Esophagus muscularis mucosa (tissue), 4 donors: ENCODE data around the gene LHCGR. TPM values are rescaled to one million over a fixed set of nuclear protein-coding genes. Genes with fewer than 3 reads are reported as not detected.

Experiments
- DNase-seq: peaks from one replicate; pipeline ENCODE4 v3.0.0-alpha.2; 2017; ENCODE audit errors: extremely low spot score
- H3K27ac ChIP-seq, 4 donors: fragments of 200-600 bp; sonication (generic); replicated peaks in 1 of 4; 1 replicate in 3 of 4; 2 replicates in 1 of 4; pipeline ENCODE4 v1.5.1; 2016 to 2019; ENCODE audit warnings: mild to moderate bottlenecking in 1 of 4
- H3K27me3 ChIP-seq, 4 donors: fragments of 200-600 bp; sonication (generic); one replicate each; pipeline versions ENCODE4 v1.5.1 to v1.6.0; 2016 to 2019
- H3K36me3 ChIP-seq, 4 donors: fragments of 200-600 bp; sonication (generic); one replicate each; pipeline ENCODE4 v1.5.1; 2016 to 2019
- H3K4me1 ChIP-seq, 4 donors: fragments of 200-600 bp; sonication (generic); one replicate each; pipeline ENCODE4 v1.5.1; 2016 to 2019
- H3K4me3 ChIP-seq, 4 donors: fragments of 200-600 bp; sonication (generic); 1 replicate in 2 of 4; 2 replicates in 2 of 4; pipeline ENCODE4 v1.5.1; 2016 to 2019; ENCODE audit warnings: mild to moderate bottlenecking in 4 of 4, moderate library complexity in 1 of 4
- H3K9me3 ChIP-seq, 4 donors: fragments of 200-600 bp; sonication (generic); 1 replicate in 3 of 4; 2 replicates in 1 of 4; pipeline ENCODE4 v1.5.1; 2016 to 2019
- CTCF ChIP-seq, 3 experiments: fragments of 200-600 bp in 2 of 3; fragments of 450-650 bp in 1 of 3; sonication (generic) in 2 of 3; IDR thresholded peaks; one replicate each; pipeline ENCODE4 v1.5.1; 2017 to 2019; ENCODE audit warnings: antibody characterized with exemption in 3 of 3, mild to moderate bottlenecking in 2 of 3, moderate library complexity in 1 of 3
- EP300 ChIP-seq: sonication (generic); formaldehyde crosslinking; IDR thresholded peaks from one replicate; pipeline ENCODE4 v1.6.1; 2017; ENCODE audit warnings: antibody characterized with exemption
- POLR2A ChIP-seq: fragments of 450-650 bp; IDR thresholded peaks from one replicate; pipeline ENCODE4 v1.6.1; 2017; ENCODE audit warnings: antibody characterized with exemption, moderate library complexity, mild to moderate bottlenecking, low read depth
- POLR2AphosphoS5 ChIP-seq, 2 donors: sonication (generic); formaldehyde crosslinking; IDR thresholded peaks; one replicate each; pipeline ENCODE4 v1.6.1; 2017; ENCODE audit warnings: antibody characterized with exemption in 2 of 2
- WGBS: methylation state at CpG from one replicate; pipeline ENCODE4 v1.1.5; 2018; 5-methylcytosine and 5-hydroxymethylcytosine counted together
- intact Hi-C: fragments of 100-400 bp; cut with DNase I; formaldehyde crosslinking; loops from one replicate; pipeline ENCODE4 v1.15.1; 2023
- total RNA-seq, 4 donors: library from RNA; depleted of rRNA; stranded (reverse); fragments of >200 nt; gene quantifications; one replicate each; pipeline versions ENCODE4 v1.1.0 to v1.2.1, GENCODE V29; 2016

Gene LHCGR
- total RNA-seq, 4 donors from 2014 or later = 0.65 to 4.6 (median 2.8) TPM

GRCh38 chr2:48727560-48727959 is 28.0 kb downstream of the LHCGR start:
- TF ChIP-seq CTCF (IDR thresholded peaks at IDR 0.05) (no peak), POLR2A (no peak), POLR2AphosphoS5 (IDR thresholded peaks at IDR 0.05) (no peak), EP300 (no peak)
- H3K27ac ChIP-seq = peak overlapping the region; percentile 40 to 71 (median 67)
- WGBS = 76% methylated on average over 2 of the region's 2 CpGs
- intact Hi-C loops = loop anchor here (2.0 kb wide), 1 partner anchor 127 kb away; no protein-coding TSS in a partner anchor
- no peaks in the 10 kb centered on the region for H3K27me3 ChIP-seq
- H3K9me3 ChIP-seq = no peaks in the 10 kb centered on the region
- H3K4me1 ChIP-seq = peaks cover 15 to 53% (median 43%) of the 10 kb centered on the region in 4 donors
- H3K4me3 ChIP-seq = no peak overlapping the region
- no peak for DNase-seq
- no peaks in the 10 kb centered on the region for H3K36me3 ChIP-seq

GRCh38 chr2:48725696-48726494 is 29.6 kb downstream of the LHCGR start:
- TF ChIP-seq EP300 (no peak), POLR2A (no peak), CTCF (IDR thresholded peaks at IDR 0.05) (no peak), POLR2AphosphoS5 (IDR thresholded peaks at IDR 0.05) (no peak)
- Histone ChIP-seq H3K9me3 (no peaks in the 10 kb centered on the region), H3K36me3 (no peaks in the 10 kb centered on the region), H3K4me3 (no peak overlapping the region), H3K27me3 (no peaks in the 10 kb centered on the region), H3K4me1 (peaks cover 15 to 61% (median 50%) of the 10 kb centered on the region in 4 donors), H3K27ac (peak overlapping the region; percentile 36 to 71 (median 67))
- no peak for DNase-seq
- WGBS = 67% methylated on average over 7 of the region's 7 CpGs
- intact Hi-C loops = loop anchor here (2.0 kb wide), 1 partner anchor 125 kb away; no protein-coding TSS in a partner anchor

- H3K36me3 ChIP-seq = no peaks in the 10 kb centered on the region
- peak overlapping the region in 3 of 4 donors; percentile 18 to 71 (median 67) for H3K27ac ChIP-seq
- H3K27me3 ChIP-seq = no peaks in the 10 kb centered on the region
- 59% methylated on average over 2 of the region's 2 CpGs for WGBS
- DNase-seq = no peak
- no peaks in the 10 kb centered on the region for H3K9me3 ChIP-seq
- intact Hi-C loops = no loop called here
- H3K4me1 ChIP-seq = peaks cover 15 to 66% (median 58%) of the 10 kb centered on the region in 4 donors
- H3K4me3 ChIP-seq = no peak overlapping the region
- TF ChIP-seq POLR2AphosphoS5 (IDR thresholded peaks at IDR 0.05) (no peak), CTCF (IDR thresholded peaks at IDR 0.05) (no peak), POLR2A (no peak), EP300 (no peak)
These were observed 31.2 kb downstream of the LHCGR start for GRCh38 chr2:48724278-48724677.

- DNase-seq = no peak
- Histone ChIP-seq H3K36me3 (no peaks in the 10 kb centered on the region), H3K4me1 (peaks cover 6 to 64% (median 57%) of the 10 kb centered on the region in 4 donors), H3K27ac (peak overlapping the region; percentile 16 to 71 (median 44)), H3K4me3 (no peak overlapping the region), H3K9me3 (no peaks in the 10 kb centered on the region), H3K27me3 (no peaks in the 10 kb centered on the region)
- intact Hi-C loops = no loop called here
- TF ChIP-seq EP300 (no peak), POLR2A (no peak), POLR2AphosphoS5 (IDR thresholded peaks at IDR 0.05) (no peak), CTCF (IDR thresholded peaks at IDR 0.05) (no peak)
These were observed 32.4 kb downstream of the LHCGR start for GRCh38 chr2:48723129-48723528.
